ENCODE results near the gene TRAK1. TPM values are rescaled to one million over a fixed set of nuclear protein-coding genes. Genes with fewer than 3 reads are reported as not detected.

The TRAK1 gene
- total and polyA plus RNA-seq, 4 donors = 18.2 to 65.4 (median 32.5) TPM

DNA sequence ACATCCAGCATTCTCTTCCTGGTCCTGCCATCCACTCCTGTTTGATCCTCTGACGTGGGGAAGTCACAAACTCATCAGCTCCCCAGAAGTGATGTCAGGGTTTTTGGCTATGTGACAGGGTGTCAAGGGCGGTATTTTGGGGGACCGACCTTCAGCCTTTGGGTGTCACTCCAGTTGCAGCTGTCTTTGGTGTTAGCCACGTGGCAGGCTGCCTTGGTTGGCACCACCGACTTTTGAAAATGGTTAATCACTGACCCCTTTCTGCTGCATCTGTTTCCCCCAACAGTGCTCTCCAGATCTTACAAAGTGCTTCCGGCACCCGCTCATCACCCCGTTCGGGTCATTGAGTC, 86.6 kb downstream of the TRAK1 start:
- H3K4me3 ChIP-seq = no peak overlapping the region
- DNase-seq = no peak
- H3K36me3 ChIP-seq (ENCODE audit: control insufficient read depth in 4 of 4, insufficient read depth in 4 of 4, low read length in 4 of 4) = peaks cover 0 to 5% (median 1%) of the 10 kb centered on the region in 4 donors
- peaks cover 0 to 12% (median 9%) of the 10 kb centered on the region in 5 donors for H3K4me1 ChIP-seq (ENCODE audit: control insufficient read depth in 5 of 5, insufficient read depth in 5 of 5, low read length in 5 of 5)
- peak overlapping the region in 1 of 2 donors; percentile 86 for H3K27ac ChIP-seq (ENCODE audit: low read depth in 1 of 2, low read length in 1 of 2)
- no peaks in the 10 kb centered on the region for H3K27me3 ChIP-seq (ENCODE audit: control insufficient read depth in 3 of 3, insufficient read depth in 3 of 3, low read length in 2 of 3)
- TF ChIP-seq, protein P1, sequence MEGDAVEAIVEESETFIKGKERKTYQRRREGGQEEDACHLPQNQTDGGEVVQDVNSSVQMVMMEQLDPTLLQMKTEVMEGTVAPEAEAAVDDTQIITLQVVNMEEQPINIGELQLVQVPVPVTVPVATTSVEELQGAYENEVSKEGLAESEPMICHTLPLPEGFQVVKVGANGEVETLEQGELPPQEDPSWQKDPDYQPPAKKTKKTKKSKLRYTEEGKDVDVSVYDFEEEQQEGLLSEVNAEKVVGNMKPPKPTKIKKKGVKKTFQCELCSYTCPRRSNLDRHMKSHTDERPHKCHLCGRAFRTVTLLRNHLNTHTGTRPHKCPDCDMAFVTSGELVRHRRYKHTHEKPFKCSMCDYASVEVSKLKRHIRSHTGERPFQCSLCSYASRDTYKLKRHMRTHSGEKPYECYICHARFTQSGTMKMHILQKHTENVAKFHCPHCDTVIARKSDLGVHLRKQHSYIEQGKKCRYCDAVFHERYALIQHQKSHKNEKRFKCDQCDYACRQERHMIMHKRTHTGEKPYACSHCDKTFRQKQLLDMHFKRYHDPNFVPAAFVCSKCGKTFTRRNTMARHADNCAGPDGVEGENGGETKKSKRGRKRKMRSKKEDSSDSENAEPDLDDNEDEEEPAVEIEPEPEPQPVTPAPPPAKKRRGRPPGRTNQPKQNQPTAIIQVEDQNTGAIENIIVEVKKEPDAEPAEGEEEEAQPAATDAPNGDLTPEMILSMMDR (IDR thresholded peaks at IDR 0.05; ENCODE audit: control extremely low read depth, extremely low read depth) = no peak
- 94% methylated on average over 9 of the region's 9 CpGs for WGBS, 2 donors
- no peak for ATAC-seq (ENCODE audit: insufficient read depth, low FRiP score)
- no peak overlapping the region for H3K9ac ChIP-seq (ENCODE audit: insufficient read depth in 1 of 2, low read length in 2 of 2)
- H3K9me3 ChIP-seq (ENCODE audit: control insufficient read depth in 4 of 4, insufficient read depth in 3 of 4, low read length in 3 of 4) = no peaks in the 10 kb centered on the region

DNA sequence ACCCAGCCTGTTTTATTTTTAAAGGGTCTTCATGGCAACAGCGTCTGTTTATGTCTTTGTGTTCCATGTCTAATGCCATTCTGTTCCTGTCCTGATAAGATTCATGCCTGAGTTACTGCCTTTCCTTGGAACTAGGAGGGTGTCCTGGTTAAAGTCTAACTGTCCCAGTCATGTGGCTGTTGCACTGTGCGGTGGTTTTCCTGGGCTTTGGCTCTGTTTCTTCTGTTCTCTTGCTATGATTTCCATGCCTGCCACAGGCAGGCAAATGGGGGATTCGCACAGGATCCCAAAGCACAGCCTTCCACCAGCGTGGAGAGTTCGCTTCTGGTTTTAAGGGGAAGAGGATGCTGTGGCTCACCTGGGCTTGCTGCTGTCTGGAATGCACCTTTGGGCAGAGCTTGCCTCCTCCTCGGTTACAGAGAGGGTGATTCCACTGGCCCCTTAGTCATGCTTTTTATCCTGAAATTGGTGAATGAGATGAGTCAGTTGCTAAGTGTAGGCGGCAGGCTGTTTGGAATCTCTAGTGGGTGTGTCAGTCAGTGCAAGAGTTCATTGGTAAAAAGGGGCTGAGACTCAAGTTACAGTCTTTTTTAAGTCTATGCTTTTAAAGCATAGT, 88.1 kb downstream of the TRAK1 start:
- H3K4me1 ChIP-seq (ENCODE audit: control insufficient read depth in 5 of 5, insufficient read depth in 5 of 5, low read length in 5 of 5) = peaks cover 0 to 14% (median 8%) of the 10 kb centered on the region in 5 donors
- 52 to 75% methylated on average over 7 of the region's 7 CpGs for WGBS, 2 donors

DNA sequence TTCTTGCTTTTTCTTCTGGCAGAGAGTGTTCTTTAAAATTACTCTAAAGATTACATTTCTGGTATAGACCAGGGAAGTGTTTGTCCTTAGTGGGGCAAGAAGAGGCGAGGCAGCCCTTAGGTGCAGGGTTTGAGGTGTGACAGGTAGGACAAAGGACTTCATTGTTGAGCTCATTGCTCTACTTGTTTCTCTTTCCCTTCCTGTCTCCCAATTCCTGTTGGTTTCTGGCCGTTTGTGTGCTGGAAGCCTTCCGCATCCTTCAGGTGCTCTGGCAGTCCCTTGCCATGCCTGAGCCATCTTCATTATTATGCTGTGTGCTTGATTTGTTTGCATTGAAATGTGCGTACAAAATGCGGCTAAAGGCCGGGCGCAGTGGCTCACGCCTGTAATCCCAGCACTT, 89.7 kb downstream of the TRAK1 start:
- 92% methylated on average over 8 of the region's 8 CpGs for WGBS, 2 donors
- peaks cover 0 to 9% (median 8%) of the 10 kb centered on the region in 5 donors for H3K4me1 ChIP-seq (ENCODE audit: control insufficient read depth in 5 of 5, insufficient read depth in 5 of 5, low read length in 5 of 5)
- H3K9me3 ChIP-seq (ENCODE audit: control insufficient read depth in 4 of 4, insufficient read depth in 3 of 4, low read length in 3 of 4) = no peaks in the 10 kb centered on the region
- ATAC-seq (ENCODE audit: insufficient read depth, low FRiP score) (no peak), DNase-seq (no peak)
- H3K27me3 ChIP-seq (ENCODE audit: control insufficient read depth in 3 of 3, insufficient read depth in 3 of 3, low read length in 2 of 3) = no peaks in the 10 kb centered on the region
- H3K36me3 ChIP-seq (ENCODE audit: control insufficient read depth in 4 of 4, insufficient read depth in 4 of 4, low read length in 4 of 4) = peaks cover 3 to 10% (median 6%) of the 10 kb centered on the region in 4 donors
- H3K9ac ChIP-seq (ENCODE audit: insufficient read depth in 1 of 2, low read length in 2 of 2) = no peak overlapping the region
- TF ChIP-seq, protein P1 (IDR thresholded peaks at IDR 0.05; ENCODE audit: control extremely low read depth, extremely low read depth) = no peak
- no peak overlapping the region for H3K4me3 ChIP-seq
- no peak overlapping the region for H3K27ac ChIP-seq (ENCODE audit: low read depth in 1 of 2, low read length in 1 of 2)

More for the DNA sequence above, 88.1 kb downstream of the TRAK1 start:
- peaks cover 0 to 5% (median 1%) of the 10 kb centered on the region in 4 donors for H3K36me3 ChIP-seq (ENCODE audit: control insufficient read depth in 4 of 4, insufficient read depth in 4 of 4, low read length in 4 of 4)
- TF ChIP-seq, protein P1 (IDR thresholded peaks at IDR 0.05; ENCODE audit: control extremely low read depth, extremely low read depth) = no peak
- H3K4me3 ChIP-seq = no peak overlapping the region
- DNase-seq = peak; percentile 43 to 77 (median 69)
- no peak overlapping the region for H3K9ac ChIP-seq (ENCODE audit: insufficient read depth in 1 of 2, low read length in 2 of 2)
- peak overlapping the region; percentile 57 to 86 for H3K27ac ChIP-seq (ENCODE audit: low read depth in 1 of 2, low read length in 1 of 2)
- no peaks in the 10 kb centered on the region for H3K9me3 ChIP-seq (ENCODE audit: control insufficient read depth in 4 of 4, insufficient read depth in 3 of 4, low read length in 3 of 4)
- ATAC-seq (ENCODE audit: insufficient read depth, low FRiP score) = peak; percentile 82
- no peaks in the 10 kb centered on the region for H3K27me3 ChIP-seq (ENCODE audit: control insufficient read depth in 3 of 3, insufficient read depth in 3 of 3, low read length in 2 of 3)

Data from lung (tissue), 12 donors.